Amniotic stem cell (primary cell): ENCODE measurements around the gene CMSS1.

Experiments used
- DNase-seq: peaks from one replicate; lab custom pipeline; 2025; lab: John Stamatoyannopoulos, UW

CMSS1 gene

GRCh38 chr3:99999536-99999935 is 181.9 kb downstream of the CMSS1 start:
- no peak for DNase-seq

DNA sequence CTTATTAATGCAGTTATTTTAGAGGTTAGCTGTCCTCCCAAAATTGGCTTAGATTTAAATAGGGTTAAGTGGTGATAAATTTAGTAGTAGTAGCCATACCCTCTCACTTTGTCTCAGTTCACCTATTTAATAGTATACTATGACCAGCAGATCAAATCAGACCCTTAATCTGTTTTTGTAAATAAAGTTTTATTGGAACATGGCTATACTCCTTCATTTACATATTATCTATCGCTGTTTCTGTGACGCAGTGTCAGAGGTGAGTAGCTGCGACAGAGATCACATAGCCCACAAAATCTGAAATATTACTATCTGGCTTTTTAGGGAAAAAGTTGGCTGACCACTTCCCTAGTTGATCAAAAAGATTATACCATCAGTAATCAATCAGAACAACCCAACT is 183.4 kb downstream of the CMSS1 start:
- no peak for DNase-seq

DNA sequence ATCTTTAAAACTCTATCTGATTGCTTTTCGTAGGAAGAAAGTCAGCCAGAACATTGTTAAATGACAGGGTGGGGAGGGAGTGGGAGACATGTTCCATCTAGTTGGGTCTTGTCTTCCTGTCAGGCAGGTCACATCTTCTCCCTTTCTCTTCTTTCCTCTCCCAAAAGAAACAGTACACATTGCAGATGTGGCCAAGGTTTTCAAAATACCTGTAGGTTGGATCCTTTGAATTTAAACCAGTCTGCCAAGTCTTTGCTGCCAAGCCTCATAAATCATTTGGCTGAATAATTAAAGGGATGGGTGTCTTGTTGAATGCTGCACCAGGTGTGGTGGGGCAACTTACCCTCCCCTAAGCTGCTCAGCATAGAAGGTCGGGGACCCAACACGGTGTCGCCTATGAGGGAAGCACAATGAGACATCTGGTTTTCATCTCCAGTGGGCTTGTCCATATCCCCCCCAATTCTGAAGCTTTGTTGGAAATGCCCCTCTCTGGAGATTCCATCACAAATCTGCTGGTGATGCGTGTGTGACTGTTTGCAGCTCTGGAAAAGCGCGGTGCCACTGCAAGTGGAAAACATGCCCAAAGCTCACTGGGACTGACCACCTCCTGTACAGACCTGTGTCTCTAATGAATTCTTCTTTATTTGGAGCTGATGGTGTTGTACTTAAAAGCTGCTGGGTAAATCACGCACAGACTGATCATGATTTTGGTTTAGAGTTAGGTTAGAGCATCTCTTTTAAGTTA is 184.0 kb downstream of the CMSS1 start:
- DNase-seq: no peak

DNA sequence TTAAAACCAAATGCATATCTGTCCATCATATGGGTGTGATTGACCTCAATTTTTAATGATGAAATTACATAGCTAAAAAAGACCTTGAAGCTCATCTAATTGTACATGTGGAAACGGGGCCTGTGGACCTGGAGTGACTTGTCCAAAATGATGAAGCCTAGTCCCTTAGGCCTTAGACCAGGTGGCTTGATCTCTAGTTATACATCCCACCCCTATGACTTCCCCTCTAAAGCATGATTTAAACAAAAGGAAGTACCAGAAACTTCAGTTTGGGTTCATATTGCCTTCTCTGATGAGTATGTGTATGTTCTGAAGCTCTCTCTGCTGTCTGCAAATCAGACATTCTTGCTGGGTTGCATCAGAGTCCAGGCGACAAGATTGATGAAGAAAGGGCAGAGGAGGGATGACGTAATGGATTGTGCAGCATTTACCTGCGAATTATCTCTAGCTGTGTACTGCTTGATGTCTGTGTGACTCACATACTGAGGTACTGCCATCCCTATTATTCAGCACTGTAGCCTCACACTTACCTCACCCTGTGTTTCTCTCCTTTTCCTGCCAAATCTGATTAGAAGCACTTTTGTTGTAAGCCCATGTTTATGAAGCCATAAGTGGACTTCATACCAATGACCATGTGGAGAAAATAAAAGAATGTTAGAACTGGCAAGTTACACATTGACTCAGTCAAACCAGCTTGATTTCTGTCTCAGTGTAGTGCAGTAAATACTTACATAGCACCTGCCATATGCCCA is 185.1 kb downstream of the CMSS1 start:
- DNase-seq: peak; percentile 44

DNA sequence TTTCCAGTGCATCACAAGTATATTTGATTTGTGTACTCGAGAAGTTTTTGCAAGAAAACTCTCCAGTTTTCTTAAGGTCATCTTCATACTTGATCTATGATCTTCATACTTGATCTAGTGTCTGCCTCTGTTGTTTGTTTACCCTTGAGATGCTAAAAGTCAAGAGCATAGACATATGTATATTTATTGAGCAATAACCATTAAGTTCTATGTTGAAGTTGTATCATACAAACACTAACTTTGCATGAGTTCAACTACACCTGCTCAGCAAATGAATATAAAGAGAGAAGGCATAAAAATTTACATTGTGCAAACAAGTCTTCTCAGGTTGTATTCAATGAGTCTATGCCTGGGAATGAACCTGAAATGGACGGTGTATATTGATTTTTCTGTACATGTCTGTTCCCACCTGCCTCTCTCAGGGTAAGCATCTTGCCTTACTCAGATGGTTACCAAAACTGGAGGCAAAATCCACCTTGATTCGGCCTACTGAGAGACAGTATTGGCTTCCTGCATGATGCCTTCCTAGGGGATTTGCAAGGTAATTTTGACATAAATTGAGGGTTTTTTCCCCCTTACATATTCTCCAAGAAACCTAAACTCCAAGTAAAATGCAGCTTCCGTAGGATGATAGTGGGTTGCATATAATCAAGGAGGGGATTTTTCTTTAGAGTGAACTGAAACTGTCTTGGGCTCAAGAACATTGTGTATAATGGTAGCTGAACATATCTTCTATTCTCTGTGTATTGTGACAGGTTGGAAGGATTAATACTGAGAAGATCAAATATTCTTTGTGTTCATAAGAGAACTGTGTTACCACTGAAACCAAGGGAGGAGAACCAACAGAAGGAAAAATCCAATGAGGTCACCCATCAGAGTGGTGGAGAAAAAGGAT is 186.2 kb downstream of the CMSS1 start:
- no peak for DNase-seq

DNA sequence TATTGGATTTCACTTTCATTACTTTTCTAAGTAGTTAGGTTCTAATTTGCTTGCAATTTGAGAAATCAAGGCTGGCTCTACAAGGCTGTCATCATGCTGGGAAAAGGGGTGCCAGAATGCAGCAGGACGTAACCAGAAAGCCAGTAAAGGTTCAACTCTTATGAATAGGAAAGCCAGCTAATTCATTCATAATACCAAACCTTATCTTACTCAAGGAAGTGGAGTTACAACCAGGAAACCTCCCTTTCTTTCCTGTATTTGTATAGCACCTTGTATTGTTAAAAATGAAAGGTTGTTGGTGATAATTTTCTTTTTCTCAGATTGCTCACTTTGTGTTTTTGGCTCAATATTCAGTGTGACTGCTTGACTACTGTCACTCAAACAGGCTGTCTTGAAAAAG is 187.3 kb downstream of the CMSS1 start:
- DNase-seq: no peak

DNA sequence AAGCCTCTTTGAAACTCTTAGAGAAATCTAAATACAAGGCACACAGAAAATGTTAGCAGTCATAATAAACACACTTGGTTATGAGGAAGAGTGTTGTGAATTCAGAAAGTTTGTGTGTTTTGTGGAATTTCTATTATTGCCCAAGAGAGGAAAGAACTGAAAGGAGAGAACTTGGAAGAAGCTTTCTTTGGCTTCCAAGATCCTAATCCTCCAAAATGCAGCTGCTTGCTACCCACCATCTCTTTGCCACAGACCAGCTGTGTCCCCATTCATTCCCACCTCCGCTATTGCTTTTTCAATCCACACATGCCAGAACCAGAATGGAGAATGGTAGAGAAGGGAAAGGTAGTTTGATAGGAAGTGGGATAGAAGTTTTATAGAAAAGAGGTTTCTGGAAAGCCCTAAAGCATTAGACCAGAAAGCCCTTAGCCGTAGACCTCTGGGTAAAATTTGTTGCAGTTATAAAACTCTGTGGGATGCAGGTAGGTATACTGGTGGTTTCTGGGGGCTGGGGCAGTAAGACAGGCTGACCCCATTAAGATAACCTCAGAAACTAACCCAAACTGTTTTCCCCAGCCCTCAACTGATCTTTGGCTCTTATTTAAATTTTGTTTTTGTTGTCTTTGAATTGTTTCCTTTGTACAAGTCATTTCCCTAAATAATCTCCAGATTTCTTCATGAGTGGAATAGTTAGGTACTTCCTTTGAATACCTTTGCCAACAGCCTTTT is 188.2 kb downstream of the CMSS1 start:
- no peak for DNase-seq

DNA sequence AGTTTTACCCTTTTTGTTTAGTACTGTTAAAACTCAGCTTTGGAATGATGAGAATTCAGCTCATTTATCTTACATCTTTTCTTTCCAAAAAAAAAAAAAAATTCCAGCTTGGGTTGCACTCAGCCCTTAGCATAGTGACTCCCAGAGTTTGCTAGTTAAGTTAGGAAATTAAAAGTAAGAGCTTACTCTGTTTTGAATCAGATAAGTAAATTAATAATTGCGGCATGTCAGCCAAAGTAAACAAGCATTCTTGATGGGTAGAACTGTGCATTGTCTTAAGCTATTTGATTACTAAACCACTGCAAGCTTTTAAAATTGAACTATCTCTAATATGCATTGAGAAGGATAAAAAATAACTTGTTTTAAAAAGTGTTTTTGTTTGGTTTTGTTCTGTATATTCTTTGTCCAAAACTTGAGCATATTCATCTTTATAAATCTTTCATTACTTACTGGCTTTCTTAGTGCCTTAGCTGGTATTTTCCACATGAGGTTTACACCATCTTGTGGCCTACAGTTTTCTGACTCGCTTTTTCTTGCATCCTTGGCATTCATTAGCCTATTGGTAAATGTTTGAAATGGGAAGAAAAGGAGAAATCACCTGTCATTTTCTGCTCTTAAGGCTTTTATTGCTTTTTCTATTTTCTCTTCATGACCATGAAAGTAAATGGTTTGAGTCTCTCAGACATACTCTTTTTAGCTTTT is 189.1 kb downstream of the CMSS1 start:
- no peak for DNase-seq

DNA sequence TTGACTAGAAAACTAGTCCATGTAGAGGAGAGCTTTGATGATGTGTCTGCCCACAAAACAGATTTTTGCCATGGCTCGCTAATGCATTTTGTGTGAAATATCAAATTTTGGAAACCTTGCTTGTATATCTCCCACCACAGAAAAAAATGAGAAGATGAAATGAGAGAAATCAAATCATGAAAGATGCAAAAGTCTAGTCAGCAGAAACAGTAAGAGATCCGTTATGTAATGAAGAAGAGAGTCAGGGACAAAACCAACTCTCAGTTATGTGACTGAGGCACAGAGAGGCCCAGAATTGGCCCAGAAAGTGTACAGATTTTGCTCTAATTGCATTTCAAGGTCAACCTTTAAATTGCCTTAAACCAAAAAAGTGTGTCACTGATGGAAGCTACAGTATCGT is 189.7 kb downstream of the CMSS1 start:
- DNase-seq: no peak

DNA sequence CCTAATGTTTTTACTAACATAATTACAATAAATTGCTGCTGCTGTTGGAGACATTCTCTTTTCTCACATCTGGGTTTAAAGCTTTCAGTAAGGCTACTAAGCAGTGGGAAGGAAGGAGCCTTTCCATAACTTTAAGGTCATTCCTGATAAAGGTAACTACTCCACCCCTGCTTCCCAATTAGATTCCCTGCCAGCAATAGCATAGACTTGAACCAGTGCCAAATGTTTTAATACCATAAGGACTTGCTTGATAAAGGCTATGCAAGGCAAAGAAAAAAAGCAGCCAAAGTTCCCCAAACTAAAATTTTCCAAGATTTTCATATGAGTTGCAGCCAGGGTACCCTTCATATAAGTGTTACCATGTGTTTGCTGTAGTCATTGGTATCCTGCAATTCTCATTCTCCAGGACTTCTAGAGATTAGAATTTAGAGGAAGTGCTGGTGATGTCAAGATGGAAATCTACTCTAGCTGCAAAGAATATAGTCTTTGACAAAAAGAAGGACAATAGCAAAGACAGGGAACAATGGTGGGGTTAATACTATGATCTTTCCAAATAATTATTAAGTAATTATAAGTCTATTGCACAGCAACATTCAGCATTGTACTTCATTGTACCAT is 190.5 kb downstream of the CMSS1 start:
- DNase-seq: no peak

DNA sequence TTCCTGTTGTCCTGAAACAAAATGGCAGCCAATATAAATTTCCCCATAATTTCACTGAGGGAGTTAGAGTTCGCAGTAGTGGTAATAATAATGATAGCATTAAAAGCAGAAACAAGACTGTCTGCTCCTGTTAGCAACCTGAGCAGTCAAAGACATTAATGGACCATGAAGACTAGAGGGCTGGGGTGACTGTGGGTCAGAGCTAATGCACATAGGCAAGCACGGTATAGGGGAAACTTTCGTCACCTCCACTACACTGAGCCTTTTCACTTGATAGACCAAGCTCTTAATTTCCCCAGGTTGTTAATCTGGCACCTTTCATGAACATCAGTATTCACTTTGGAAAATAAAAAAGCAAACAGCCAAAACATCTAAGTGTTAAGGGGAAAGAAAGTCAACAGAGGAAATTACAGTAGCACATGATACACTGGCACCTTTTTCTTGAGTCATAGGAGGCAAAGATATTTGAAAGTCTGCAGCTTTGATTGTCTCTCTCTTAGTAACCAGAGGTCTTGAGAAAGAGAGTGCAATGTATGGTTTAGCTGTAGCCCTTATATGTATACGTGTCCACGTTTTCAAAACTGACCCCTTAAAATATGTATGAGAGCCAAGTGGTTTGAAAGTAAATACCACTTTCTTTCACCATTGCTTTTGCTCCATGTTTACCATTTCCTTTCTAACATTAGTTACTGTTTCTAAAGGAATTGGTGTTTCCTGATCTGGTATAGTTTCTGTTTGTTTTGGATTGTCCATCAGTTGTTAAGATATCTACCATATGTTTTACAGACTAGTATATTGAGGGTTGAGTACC is 191.8 kb downstream of the CMSS1 start:
- DNase-seq: no peak

- DNase-seq: no peak
These were observed 192.4 kb downstream of the CMSS1 start for GRCh38 chr3:100010087-100010417.

GRCh38 chr3:100018806-100019205 is 201.1 kb downstream of the CMSS1 start:
- no peak for DNase-seq

DNA sequence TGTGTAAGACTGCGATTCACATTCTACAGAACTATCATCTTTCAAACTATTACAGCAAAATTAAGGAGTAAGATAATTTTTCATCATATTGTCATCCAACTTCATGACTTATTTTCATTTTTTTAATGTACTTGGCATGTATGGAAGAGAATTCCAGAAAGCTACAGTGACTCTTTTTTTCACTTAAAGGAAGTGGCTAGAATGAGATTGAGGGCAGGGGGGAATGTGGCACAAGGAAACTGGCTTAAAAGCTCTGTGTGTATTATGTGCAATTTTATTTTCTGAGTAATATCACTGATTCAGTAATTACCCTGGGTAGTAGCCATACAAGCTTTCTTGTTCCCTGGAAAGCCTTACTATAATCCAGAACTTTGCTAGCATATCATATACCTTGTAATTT is 202.1 kb downstream of the CMSS1 start:
- no peak for DNase-seq

- no peak for DNase-seq
These were observed 203.4 kb downstream of the CMSS1 start for GRCh38 chr3:100020876-100021644.

- no peak for DNase-seq
These were observed 204.8 kb downstream of the CMSS1 start for GRCh38 chr3:100022506-100022905.

DNA sequence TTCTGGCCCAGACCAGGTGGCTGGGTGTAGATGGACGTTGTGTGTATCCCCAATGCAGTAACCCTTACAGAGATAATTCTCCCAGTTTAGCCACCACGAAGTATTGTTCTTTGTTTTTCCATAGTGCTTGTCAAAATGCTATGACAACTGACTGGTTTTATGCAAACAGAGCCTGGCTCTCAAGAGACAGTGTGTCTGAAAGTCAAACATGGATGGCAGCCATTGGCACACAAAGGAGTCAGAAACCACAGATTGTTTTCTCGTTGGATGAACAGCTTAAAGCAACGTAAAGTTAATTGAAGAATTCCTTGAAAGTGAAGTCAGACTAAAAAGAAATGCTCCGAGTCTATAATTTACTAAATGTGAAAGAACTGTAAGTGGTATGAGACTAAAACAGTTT is 205.5 kb downstream of the CMSS1 start:
- no peak for DNase-seq

DNA sequence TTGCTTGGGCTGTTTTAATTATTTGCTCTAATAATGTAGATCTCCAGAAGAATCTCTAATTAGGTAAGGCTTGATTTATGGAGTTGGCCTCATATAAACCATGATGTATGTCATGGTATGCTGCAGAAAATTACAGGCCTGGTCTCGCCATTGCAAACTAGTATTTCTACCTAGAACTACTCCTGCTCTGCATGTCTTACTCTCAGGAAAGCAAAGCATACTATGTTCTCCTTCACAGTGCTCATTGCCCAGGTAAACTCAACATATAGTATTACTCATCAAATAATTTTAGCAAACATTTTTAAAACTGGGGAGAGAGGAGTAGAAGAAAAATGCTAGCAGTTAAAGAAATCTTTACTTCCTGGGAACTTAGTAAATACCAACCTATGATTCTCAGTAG is 205.9 kb downstream of the CMSS1 start:
- DNase-seq: no peak

DNA sequence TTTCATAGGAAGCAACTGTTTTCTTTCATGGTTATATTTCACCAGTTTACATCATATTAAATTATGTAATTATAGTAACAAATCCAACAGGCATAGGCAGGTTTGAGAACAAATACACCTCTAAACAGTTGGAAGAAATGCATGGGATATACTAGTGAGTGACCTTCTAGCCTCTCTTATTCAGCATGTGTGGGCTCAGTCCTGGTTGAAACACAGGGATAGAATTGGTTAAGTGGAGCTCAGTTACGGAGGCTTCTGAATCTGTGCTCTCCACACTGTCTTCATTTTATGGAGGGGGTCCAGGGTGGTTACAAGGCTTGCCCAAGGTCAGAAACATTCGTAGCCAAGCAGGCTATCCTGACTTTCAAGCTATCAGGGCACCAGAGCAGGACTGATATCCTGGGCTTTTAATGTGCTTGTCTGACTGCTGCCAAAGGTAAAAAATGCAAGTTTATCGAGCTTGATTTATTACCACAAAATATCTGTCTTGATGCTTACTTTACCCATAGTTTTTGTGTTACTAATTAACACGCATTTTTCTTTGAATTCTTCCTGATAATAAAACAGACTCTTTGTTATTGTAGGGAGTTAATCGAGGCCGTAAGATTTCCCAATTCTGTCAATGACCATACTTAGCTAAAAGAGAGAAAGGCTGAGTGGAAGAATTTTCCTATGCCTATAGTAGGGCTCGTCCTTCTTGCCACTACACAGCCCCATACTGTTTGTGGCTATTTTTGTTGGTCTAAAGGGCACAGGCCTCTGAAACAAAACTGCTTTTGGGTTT is 207.1 kb downstream of the CMSS1 start:
- no peak for DNase-seq
